ENCODE data around the gene SEPTIN14. TPM values are rescaled to one million over a fixed set of nuclear protein-coding genes. Genes with fewer than 3 reads are reported as not detected.
"Not testable (repeated sequence)": the region's sequence is repeated elsewhere in the genome, so short reads cannot be mapped to it uniquely, and the experiment has no call there.

Gene SEPTIN14
- total RNA-seq = not detected in 2 replicates

DNA sequence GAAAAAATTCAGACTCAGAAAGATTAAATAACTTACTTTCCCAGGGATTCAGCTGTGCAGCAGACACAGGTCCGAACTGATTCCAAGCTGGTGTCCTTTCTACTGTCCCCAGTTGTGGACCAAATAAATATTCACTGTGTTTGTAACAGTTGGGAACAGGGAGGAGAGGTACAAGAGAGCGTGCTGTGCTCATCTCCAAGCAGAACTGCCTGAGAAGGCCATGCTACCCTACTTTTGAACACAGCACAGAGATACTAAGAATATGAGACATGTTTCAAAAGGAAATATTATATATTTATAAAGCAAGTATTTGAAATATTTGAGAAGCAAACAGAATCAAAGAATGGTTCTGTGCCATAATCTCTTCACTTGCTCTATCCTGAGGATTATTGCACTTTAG lies at the start of gene SEPTIN14:
Gene SEPTIN14, minus strand, starts transcription at position 101 of the 400 bp plus-strand sequence. CDS start 756 bp downstream, outside the sequence.
- intact Hi-C loops (cut with micrococcal nuclease) = not testable (repeated sequence)

DNA sequence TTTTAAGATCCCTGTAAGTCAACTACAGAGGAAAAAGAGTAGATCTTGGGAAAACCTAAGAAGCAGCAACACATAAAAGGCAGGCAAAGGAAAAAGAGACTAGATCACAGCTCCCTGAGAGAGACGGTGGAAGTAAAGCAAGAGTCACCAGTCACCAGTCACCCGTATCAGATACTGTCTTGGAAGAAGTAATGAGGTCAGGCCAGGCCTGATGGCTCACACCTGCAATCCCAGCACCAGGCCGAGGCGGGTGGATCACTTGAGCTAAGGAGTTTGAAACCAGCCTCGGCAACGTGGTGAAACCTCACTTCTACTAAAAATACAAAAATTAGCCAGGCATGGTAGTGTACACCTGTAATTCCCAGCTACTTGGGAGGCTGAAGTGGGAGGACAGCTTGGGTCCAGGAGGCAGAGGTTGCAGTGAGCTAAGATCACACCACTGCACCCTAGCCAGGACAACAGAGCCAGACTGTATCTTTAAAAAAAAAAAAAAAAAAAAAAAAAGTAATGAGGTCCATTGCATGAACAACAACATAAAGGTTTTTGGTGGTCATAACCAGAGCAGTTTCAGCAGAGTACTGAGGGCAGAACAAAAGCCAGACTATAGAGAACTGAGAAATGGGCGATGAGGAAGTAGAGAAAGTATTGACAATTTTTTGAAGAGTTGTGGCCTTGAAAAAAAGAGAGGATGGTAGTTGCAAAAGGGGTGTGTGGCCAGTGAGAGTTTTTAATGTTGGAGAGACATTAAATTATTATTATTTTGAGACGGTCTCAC lies 41.6 kb upstream of the SEPTIN14 start:
- intact Hi-C loops (cut with micrococcal nuclease) = no loop called here

DNA sequence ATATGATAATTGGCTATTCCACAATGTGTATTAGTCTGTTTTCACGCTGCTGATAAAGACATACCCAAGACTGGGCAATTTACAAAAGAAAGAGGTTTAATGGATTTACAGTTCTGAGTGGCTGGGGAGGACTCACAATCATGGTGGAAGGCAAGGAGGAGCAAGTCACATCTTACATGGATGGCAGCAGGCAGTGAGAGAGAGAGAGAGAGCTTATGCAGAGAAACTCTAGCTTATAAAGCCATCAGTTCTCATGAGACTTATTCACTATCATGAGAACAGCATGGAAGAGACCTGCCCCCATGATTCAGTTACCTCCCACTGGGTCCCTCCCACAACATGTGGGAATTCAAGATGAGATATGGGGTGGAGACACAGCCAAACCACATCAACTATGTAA lies 38.5 kb upstream of the SEPTIN14 start:
- intact Hi-C loops (cut with micrococcal nuclease) = not testable (repeated sequence)

DNA sequence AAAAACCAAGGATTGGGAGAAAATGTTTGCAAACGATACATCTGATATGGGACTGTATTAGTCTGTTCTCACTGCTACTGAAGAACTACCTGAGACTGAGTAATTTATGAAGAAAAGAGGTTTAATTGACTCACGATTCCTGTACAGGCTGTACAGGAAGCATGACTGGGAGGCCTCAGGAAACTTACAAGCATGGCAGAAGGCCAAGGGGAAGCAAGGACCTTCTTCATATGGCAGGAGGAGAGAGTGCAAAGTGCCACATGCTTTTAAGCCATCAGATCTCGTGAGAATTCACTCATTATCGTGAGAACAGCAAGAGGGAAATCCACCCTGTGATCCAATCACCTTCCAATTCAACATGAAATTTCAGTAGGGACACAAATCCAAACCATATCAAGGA lies 35.7 kb upstream of the SEPTIN14 start:
- intact Hi-C loops (cut with micrococcal nuclease) = no loop called here

GRCh38 chr7:55895021-55895420 lies 32.5 kb upstream of the SEPTIN14 start:
- intact Hi-C loops (cut with micrococcal nuclease) = no loop called here

DNA sequence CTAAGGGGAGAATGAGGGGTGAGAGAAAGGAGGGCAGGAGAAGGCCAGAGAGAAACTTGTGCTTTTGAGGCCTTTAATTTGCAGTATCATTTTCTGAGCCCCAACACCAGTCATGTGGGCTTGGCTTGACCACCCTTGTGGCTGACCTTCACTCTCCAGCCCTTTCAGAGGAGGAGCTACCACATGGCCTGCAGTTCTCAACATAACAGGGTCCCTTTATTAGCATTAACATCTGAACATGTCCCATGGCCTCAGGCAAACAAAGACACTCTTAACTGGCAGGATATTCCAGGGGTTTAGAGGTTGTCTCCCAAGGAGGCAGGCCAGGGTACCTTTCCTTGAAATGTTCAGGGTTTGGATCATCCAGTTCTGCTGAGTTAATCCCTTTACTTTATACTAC lies 31.4 kb upstream of the SEPTIN14 start:
- intact Hi-C loops (cut with micrococcal nuclease) = no loop called here

DNA sequence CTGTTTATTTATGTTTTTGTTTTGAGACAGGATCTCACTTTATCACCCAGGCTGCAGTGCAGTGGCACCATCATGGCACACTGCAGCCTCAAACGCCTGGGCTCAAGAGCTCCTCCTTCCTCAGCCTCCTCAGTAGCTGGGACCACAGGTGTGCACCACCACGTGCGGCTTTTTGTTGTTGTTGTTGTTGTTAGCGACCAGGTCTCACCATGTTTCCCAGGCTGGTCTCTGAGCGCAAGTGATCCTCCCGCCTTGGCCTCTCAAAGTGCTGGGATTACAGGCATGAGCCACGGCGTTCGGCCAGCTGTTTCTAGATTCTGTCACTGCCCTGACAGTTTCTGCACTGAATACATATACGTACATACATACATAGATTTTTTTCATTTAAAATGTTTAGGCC lies 25.8 kb upstream of the SEPTIN14 start:
- intact Hi-C loops (cut with micrococcal nuclease) = loop anchor here (5.0 kb wide), 3 partner anchors 316 to 581 kb away; partner anchors contain the start of gene VOPP1

DNA sequence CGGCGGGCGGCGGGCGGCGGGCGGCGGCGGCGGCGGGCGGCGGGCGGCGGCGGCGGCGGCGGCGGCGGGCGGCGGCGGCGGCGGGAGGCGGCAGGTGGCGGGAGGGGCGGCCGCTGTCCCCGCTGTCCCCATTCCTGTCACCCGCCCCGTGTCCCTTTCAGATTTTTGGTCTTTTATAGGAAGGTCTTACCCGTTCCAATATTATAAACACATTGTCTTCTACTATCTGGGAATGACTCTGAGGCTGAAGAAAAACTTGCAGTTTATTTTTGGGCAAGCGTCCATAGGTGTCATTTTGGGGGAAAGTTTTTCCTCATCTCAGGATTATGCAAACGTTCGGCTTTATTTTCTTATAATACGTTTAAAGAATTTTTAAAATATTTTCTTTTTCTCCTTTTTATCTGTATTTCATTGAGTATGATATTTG lies 25.3 kb upstream of the SEPTIN14 start:
- intact Hi-C loops (cut with micrococcal nuclease) = loop anchor here (1.0 to 5.0 kb wide), 13 partner anchors 63 to 1129 kb away; partner anchors contain the start of genes CCT6A, CHCHD2, MRPS17 and PSPH

DNA sequence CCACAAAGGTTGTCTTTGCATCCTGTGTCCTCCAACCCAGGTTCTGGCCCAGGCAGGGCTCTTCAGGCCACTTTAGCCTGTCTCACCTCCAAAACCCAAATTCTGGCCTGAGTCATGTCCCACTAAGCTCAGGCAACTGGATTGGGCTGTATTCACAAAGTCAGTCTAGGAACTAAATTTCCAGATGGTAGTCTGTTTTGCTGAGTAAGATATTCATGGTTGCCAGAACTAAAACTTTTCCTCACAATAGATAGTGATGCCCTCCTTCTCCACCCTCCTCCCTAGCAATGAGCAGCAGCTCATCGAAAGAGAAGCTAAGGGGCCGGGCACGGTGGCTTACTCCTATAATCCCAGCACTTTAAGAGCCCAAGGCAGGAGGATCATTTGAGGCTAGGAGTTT lies 21.8 kb upstream of the SEPTIN14 start:
- intact Hi-C loops (cut with micrococcal nuclease) = no loop called here

GRCh38 chr7:55878691-55879090 lies 16.1 kb upstream of the SEPTIN14 start:
- intact Hi-C loops (cut with micrococcal nuclease) = no loop called here

DNA sequence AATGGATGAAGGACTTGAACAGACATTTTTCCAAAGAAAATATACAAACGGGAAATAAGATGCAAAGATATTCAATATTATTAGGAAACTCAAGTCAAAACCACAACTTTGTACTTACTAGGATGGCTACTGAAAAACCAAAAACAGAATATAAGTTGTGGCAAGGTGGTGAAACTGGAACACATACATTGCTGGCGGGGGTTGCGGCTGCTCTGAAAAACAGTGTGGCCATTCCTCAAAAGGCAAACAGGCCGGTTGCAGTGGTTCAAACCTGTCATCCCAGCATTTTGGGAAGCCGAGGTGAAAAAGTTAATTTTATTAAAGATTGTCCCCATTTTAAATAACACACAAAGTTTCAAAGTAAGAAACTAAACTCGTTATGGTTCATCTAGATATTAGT lies 14.8 kb upstream of the SEPTIN14 start:
- intact Hi-C loops (cut with micrococcal nuclease) = no loop called here

DNA sequence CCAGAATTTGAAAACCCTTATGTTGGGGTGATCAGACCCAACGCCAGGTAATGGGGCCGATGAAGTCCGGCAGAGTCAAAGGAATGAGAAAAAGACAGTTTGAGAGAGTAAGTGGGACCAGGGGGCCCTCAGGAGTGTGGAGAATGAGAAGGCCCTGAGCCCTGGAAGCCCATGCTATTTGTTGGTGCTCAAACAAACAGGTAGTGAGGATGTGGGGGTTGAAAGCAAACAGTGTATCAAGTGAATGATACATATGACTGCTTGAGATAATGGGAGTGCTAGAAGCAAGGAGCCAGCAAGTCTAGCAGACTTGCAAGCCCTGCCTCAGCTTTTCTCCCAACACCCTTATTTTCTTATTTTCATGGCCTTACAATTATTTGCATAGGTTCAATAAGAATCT lies 11.2 kb upstream of the SEPTIN14 start:
- intact Hi-C loops (cut with micrococcal nuclease) = no loop called here

DNA sequence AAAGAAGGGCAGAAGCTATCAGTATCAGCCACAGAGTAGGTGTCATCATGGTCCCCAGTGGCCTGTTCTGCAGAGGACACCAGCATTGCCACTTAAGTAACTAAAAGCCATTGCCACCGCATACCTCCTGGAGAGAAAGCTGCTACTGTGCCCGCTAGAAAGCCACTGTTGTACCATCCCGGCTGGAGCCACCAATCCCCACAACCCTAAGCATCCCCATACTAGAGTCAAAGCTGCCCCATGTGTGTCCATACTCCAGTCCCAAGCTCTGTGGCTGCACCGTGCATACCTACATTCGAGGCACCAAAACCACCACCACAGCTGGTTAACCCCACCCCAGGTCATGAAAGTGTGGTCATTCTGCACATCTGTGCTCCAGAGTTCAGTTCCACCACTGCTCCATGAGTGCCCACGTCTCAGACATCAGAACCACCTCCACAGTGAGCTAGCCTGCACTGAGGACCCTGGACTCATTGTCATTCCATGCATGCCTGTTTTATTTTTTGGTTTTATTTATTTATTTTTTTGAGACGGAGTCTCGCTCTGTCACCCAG lies 9.5 kb upstream of the SEPTIN14 start:
- intact Hi-C loops (cut with micrococcal nuclease) = no loop called here

GRCh38 chr7:55868989-55869388 lies 6.4 kb upstream of the SEPTIN14 start:
- intact Hi-C loops (cut with micrococcal nuclease) = not testable (repeated sequence)

DNA sequence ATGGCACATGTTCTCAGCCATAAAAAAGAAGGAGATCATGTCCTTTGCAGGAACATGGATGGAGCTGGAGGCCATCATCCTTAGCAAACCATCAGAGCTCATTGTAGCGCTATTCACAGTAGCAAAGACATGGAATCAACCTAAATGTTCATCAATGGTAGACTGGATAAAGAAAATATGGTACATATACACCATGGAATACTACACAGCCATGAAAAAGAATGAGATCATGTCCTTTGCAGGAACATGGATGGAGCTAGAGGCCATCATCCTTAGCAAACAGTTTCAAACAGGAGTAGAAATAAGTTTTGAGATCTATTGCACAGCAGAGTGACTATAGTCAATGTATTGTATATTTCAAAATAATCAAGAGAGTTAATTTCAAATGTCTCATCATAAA lies 17.4 kb downstream of the SEPTIN14 start:
- intact Hi-C loops (cut with micrococcal nuclease) = not testable (repeated sequence)

GRCh38 chr7:55838595-55838994 lies 24.0 kb downstream of the SEPTIN14 start:
- intact Hi-C loops (cut with micrococcal nuclease) = no loop called here

DNA sequence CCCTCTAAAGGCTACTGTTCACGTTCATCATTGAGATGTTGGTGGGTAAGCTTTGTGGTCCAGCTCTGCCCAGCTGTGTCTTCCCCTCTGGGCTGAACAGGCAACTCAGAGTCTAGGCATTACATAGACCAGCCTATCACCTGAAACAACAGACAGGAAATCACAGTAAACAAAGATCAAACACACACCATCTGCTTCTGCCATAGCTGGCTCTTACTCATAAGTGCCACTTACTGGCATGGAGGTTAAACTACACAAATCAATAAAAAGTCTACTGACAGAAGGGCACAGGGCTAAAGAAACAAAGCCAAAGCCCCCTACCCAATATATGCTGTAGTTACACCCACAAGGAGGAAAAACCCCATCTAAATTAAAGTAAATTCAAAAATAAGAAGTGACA lies 35.0 kb downstream of the SEPTIN14 start:
- intact Hi-C loops (cut with micrococcal nuclease) = no loop called here

GRCh38 chr7:55818686-55819085 lies 43.9 kb downstream of the SEPTIN14 start:
- intact Hi-C loops (cut with micrococcal nuclease) = no loop called here

GRCh38 chr7:55797260-55797659 lies 65.3 kb downstream of the SEPTIN14 start:
- intact Hi-C loops (cut with micrococcal nuclease) = not testable (repeated sequence)

DNA sequence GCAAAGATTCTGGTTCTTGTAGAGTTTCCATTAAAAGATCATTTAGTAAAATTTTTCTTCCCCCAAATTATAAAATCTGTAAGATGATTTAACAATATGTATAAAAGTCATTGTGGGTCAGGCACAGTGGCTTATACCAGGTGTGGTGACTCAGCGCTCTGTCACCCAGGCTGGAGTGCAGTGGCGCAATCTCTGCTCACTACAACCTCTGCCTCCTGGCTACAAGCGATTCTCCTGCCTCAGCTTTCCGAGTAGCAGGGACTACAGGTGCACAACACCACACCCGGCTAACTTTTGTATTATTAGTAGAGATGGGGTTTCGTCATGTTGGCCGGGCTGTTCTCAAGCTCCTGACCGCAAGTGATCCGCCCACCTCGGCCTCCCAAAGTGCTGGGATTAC lies 68.0 kb downstream of the SEPTIN14 start:
- intact Hi-C loops (cut with micrococcal nuclease) = no loop called here

GRCh38 chr7:55792048-55792447 lies 70.5 kb downstream of the SEPTIN14 start:
- intact Hi-C loops (cut with micrococcal nuclease) = no loop called here

- intact Hi-C loops (cut with micrococcal nuclease) = no loop called here
Observed at GRCh38 chr7:55787796-55788195, 74.8 kb downstream of the SEPTIN14 start.

DNA sequence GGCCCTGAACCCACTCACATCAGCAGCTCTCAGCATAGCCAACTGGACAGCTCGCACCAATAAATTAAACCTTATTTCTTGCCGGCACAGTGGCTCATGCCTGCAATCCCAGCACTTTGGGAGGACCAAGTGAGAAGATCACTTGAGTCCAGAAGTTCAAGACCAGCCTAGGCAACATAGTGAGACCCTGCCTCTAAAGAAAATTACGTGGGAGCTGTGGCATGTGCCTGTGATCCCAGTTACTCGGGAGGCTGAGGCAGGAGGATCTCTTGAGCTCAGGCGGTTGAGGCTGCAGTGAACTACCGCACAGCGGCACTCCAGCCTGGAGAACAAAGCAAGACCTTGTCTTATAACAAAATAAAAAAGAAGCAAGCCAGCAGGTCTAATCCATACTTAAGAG lies 75.7 kb downstream of the SEPTIN14 start:
- intact Hi-C loops (cut with micrococcal nuclease) = no loop called here
